ENCODE measurements around the gene GARIN3. TPM values are rescaled to one million over a fixed set of nuclear protein-coding genes. Genes with fewer than 3 reads are reported as not detected.

GARIN3 gene
- total RNA-seq, 1 experiment from 2014 or later, result not detected

DNA sequence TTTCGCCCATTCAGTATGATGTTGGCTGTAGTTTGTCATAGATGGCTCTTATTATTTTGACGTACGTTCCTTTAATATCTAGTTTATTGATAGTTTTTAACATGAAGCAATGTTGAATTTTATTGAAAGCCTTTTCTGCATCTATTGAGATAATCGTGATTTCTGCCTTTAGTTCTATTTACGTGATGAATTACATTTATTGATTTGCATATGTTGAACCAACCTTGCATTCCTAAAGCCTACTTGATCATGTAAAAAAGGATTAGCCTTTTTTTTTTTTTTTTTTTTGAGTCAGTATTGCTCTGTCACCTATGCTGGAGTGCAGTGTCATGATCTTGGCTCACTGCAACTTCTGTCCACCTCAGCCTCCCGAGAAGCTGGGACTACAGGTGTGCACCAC, 39.6 kb upstream of the GARIN3 start:
- intact Hi-C loops (cut with micrococcal nuclease; ENCODE audit: unreplicated experiment), result no loop called here
- POLR2A ChIA-PET (ENCODE audit: low non-redundant PET), result no interaction called here

DNA sequence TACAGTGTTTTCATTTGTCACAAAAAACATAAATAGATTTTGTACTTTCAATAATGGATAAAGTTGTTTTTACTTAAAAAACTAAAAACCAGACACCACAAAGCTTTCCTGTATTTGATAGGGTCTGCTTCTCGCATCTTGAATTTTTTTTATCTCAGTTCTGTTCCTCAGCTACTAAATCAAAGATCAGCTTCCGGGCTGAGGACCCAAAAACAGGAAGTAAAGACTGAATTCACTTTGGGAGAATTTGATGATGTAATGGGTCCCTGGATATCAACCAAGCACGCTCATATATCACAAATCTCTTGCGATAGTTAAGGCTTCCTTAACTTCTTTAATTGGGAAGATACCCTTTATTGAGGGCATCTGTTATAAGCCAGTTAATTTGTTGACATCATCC, 38.7 kb upstream of the GARIN3 start:
- POLR2A ChIA-PET (ENCODE audit: low non-redundant PET), result no interaction called here
- no peak for DNase-seq (ENCODE audit: low spot score)

More for the DNA sequence above, 39.6 kb upstream of the GARIN3 start:
- no peaks in the 10 kb centered on the region for H3K4me1 ChIP-seq (ENCODE audit: insufficient read depth, low read length, poor library complexity, severe bottlenecking)
- no peaks in the 10 kb centered on the region for H3K9me3 ChIP-seq (ENCODE audit: low read depth, low read length, poor library complexity, severe bottlenecking)
- no TSS peak for BruUV-seq (replicated peaks)
- CTCF ChIA-PET, result no interaction called here
- no peak for TF ChIP-seq EZH2 (IDR thresholded peaks at IDR 0.05; ENCODE audit: borderline replicate concordance, low read depth, low read length, poor library complexity, severe bottlenecking)
- TF ChIP-seq, protein P1, sequence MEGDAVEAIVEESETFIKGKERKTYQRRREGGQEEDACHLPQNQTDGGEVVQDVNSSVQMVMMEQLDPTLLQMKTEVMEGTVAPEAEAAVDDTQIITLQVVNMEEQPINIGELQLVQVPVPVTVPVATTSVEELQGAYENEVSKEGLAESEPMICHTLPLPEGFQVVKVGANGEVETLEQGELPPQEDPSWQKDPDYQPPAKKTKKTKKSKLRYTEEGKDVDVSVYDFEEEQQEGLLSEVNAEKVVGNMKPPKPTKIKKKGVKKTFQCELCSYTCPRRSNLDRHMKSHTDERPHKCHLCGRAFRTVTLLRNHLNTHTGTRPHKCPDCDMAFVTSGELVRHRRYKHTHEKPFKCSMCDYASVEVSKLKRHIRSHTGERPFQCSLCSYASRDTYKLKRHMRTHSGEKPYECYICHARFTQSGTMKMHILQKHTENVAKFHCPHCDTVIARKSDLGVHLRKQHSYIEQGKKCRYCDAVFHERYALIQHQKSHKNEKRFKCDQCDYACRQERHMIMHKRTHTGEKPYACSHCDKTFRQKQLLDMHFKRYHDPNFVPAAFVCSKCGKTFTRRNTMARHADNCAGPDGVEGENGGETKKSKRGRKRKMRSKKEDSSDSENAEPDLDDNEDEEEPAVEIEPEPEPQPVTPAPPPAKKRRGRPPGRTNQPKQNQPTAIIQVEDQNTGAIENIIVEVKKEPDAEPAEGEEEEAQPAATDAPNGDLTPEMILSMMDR (conservative IDR thresholded peaks at IDR 0.05; ENCODE audit: low read depth, low read length), result no peak
- no peak for DNase-seq (ENCODE audit: low spot score)
- no peaks in the 10 kb centered on the region for H3K27me3 ChIP-seq (replicated peaks; ENCODE audit: insufficient read depth, low read depth, low read length, poor library complexity)
- H3K36me3 ChIP-seq (ENCODE audit: insufficient read depth, low read length, poor library complexity, severe bottlenecking), result no peaks in the 10 kb centered on the region
- no peak overlapping the region for H3K4me3 ChIP-seq (ENCODE audit: low read depth, low read length, poor library complexity, severe bottlenecking)
- H3K27ac ChIP-seq (ENCODE audit: low read depth, low read length, poor library complexity, severe bottlenecking), result no peak overlapping the region

DNA sequence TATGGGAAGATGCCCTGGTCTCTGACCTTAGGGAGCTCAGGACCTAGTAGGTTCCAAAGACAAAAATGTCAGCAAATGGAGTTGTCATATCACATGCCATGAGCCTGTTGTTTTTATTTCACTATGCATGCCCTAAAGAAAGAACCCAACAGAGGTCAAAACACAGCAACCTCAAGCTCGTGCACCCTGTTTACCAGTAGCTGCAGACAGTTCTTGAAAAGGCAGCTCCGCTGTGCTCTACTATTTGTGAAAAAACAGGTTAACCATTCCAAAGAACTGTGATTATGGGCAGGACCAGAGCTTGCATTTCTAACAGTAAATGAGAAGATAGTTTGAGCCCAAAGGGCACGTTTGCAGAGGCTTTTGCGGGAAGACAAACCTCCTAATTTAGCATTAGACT, 37.4 kb upstream of the GARIN3 start:
- intact Hi-C loops (cut with micrococcal nuclease; ENCODE audit: unreplicated experiment), result no loop called here
- no peak overlapping the region for H3K27ac ChIP-seq (ENCODE audit: low read depth, low read length, poor library complexity, severe bottlenecking)
- H3K27me3 ChIP-seq (replicated peaks; ENCODE audit: insufficient read depth, low read depth, low read length, poor library complexity), result peaks cover 4% of the 10 kb centered on the region
- H3K9me3 ChIP-seq (ENCODE audit: low read depth, low read length, poor library complexity, severe bottlenecking), result no peaks in the 10 kb centered on the region
- CTCF ChIA-PET, result no interaction called here
- BruUV-seq (replicated peaks), result no TSS peak
- no peak for DNase-seq (ENCODE audit: low spot score)
- no peaks in the 10 kb centered on the region for H3K36me3 ChIP-seq (ENCODE audit: insufficient read depth, low read length, poor library complexity, severe bottlenecking)
- POLR2A ChIA-PET (ENCODE audit: low non-redundant PET), result no interaction called here
- TF ChIP-seq EZH2 (IDR thresholded peaks at IDR 0.05; ENCODE audit: borderline replicate concordance, low read depth, low read length, poor library complexity, severe bottlenecking), result no peak
- TF ChIP-seq, protein P1 (conservative IDR thresholded peaks at IDR 0.05; ENCODE audit: low read depth, low read length), result no peak
- no peaks in the 10 kb centered on the region for H3K4me1 ChIP-seq (ENCODE audit: insufficient read depth, low read length, poor library complexity, severe bottlenecking)
- no peak overlapping the region for H3K4me3 ChIP-seq (ENCODE audit: low read depth, low read length, poor library complexity, severe bottlenecking)

More for the DNA sequence above, 38.7 kb upstream of the GARIN3 start:
- no peaks in the 10 kb centered on the region for H3K36me3 ChIP-seq (ENCODE audit: insufficient read depth, low read length, poor library complexity, severe bottlenecking)
- no TSS peak for BruUV-seq (replicated peaks)
- no peak for TF ChIP-seq EZH2 (IDR thresholded peaks at IDR 0.05; ENCODE audit: borderline replicate concordance, low read depth, low read length, poor library complexity, severe bottlenecking)
- TF ChIP-seq, protein P1 (conservative IDR thresholded peaks at IDR 0.05; ENCODE audit: low read depth, low read length), result no peak
- intact Hi-C loops (cut with micrococcal nuclease; ENCODE audit: unreplicated experiment), result no loop called here
- H3K27ac ChIP-seq (ENCODE audit: low read depth, low read length, poor library complexity, severe bottlenecking), result no peak overlapping the region
- peaks cover 4% of the 10 kb centered on the region for H3K27me3 ChIP-seq (replicated peaks; ENCODE audit: insufficient read depth, low read depth, low read length, poor library complexity)
- H3K9me3 ChIP-seq (ENCODE audit: low read depth, low read length, poor library complexity, severe bottlenecking), result no peaks in the 10 kb centered on the region
- CTCF ChIA-PET, result no interaction called here
- no peaks in the 10 kb centered on the region for H3K4me1 ChIP-seq (ENCODE audit: insufficient read depth, low read length, poor library complexity, severe bottlenecking)
- H3K4me3 ChIP-seq (ENCODE audit: low read depth, low read length, poor library complexity, severe bottlenecking), result no peak overlapping the region

Measured in A673 (cell line).